K562 (cell line): Measurements from ENCODE around the gene RIIAD1. TPM values are rescaled to one million over a fixed set of nuclear protein-coding genes. Genes with fewer than 3 reads are reported as not detected.

ENCODE experiments used
- FOXP1 ChIP-seq: sonication (generic); formaldehyde crosslinking; IDR thresholded peaks from 2 replicates; pipeline ENCODE4 v1.8.0; 2022; ENCODE audit warnings: mild to moderate bottlenecking, missing genetic modification reagents
- KLF16 ChIP-seq: IDR thresholded peaks from 2 replicates; pipeline ENCODE4 v1.6.1; 2016; ENCODE audit warnings: antibody characterized with exemption
- MAZ ChIP-seq, 2 experiments: fragments of 450-650 bp in 1 of 2; sonication (generic) in 1 of 2; formaldehyde crosslinking; IDR thresholded peaks in 1 of 2; conservative IDR thresholded peaks in 1 of 2; 2 replicates each; pipeline versions ENCODE4 v1.4.0 to v1.5.0; 2020; ENCODE audit warnings: mild to moderate bottlenecking in 1 of 2, missing genetic modification reagents in 1 of 2
- NCOA1 ChIP-seq: fragments of 450-650 bp; IDR thresholded peaks from 2 replicates; pipeline ENCODE4 v1.6.1; 2016; ENCODE audit warnings: low read depth
- SFPQ ChIP-seq: fragments of 200-400 bp; formaldehyde crosslinking; IDR thresholded peaks from 2 replicates; pipeline ENCODE4 v1.6.1; 2017; ENCODE audit warnings: mild to moderate bottlenecking, low read depth, low read length, moderate library complexity
- ZBTB8A ChIP-seq: fragments of 450-650 bp; IDR thresholded peaks from 2 replicates; pipeline ENCODE4 v1.6.1; 2018; ENCODE audit warnings: mild to moderate bottlenecking, moderate library complexity; ENCODE audit not compliant: partially characterized antibody
- ZC3H11A ChIP-seq: IDR thresholded peaks from 2 replicates; pipeline ENCODE4 v1.6.1; 2012; ENCODE audit warnings: low read depth, low read length, improper control_type of control experiment
- ZNF12 ChIP-seq: sonication (generic); formaldehyde crosslinking; IDR thresholded peaks from 2 replicates; pipeline ENCODE4 v1.4.0; 2020; ENCODE audit warnings: mild to moderate bottlenecking, missing genetic modification reagents
- ZNF121 ChIP-seq: sonication (generic); formaldehyde crosslinking; conservative IDR thresholded peaks from 2 replicates; pipeline ENCODE4 v1.8.0; 2022; ENCODE audit warnings: missing genetic modification reagents
- ZNF140 ChIP-seq: fragments of 250-450 bp; sonication (Bioruptor Pico); IDR thresholded peaks from 2 replicates; pipeline ENCODE4 v1.8.0; 2021; ENCODE audit warnings: moderate library complexity, mild to moderate bottlenecking, inconsistent platforms
- ZNF764 ChIP-seq: fragments of 250-450 bp; sonication (Bioruptor Pico); IDR thresholded peaks from 2 replicates; pipeline ENCODE4 v1.4.0; 2020; ENCODE audit warnings: low read depth, mild to moderate bottlenecking, moderate library complexity
- polyA plus RNA-seq, 8 experiments: library from polyadenylated mRNA; depleted of rRNA in 4 of 8; stranded (reverse) in 5 of 8; unstranded in 3 of 8; fragments of >200 nt; fragmentation: Nextera tagmentation in 2 of 8; fragmentation: Illumina TruSeq in 1 of 8; extraction: Ambion mirVana in 2 of 8; extraction: Trizol in 1 of 8; gene quantifications; 2 replicates each; pipeline versions ENCODE4 v1.2.1 to v1.2.3, GENCODE V29; 2011 to 2014; ENCODE audit warnings: inconsistent platforms in 1 of 8, missing spikeins in 1 of 8
- total RNA-seq, 7 experiments: library from RNA; depleted of rRNA in 6 of 7; stranded (reverse); fragments of >200 nt in 6 of 7; fragmentation: Illumina TruSeq in 2 of 7; extraction: Trizol in 2 of 7; gene quantifications; 2 replicates each; pipeline versions ENCODE4 v1.2.1 to v1.2.3, GENCODE V29; 2011 to 2021; ENCODE audit warnings: low replicate concordance in 1 of 7
- TF ChIP-seq, protein P1 (sequence below): sonication (generic); formaldehyde crosslinking; IDR thresholded peaks from 2 replicates; pipeline ENCODE4 v1.8.0; 2023; ENCODE audit warnings: mild to moderate bottlenecking, missing genetic modification reagents

The RIIAD1 gene
- total and polyA plus RNA-seq, 9 of the 15 experiments (the other 6 are each of a cell fraction or from before 2014, with no cell fraction given) = not detected

DNA sequence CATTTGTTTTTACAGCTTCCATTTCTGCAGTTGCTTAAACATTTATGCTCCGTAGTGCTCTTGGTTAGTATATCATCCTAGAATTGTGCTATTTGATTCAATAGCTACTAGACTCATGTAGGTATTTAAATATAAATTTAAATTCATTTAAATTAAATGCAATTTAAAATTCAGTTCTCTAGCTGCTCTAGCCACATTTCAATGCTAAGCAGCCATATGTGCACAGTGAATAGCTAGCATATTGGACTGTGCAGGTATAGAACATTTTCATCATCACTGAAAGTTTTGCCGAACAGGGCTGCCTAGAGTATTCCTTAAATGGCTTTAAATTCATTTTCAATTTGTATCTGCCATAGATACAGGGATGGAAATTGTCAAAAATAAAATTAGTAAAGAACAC lies 37.2 kb upstream of the RIIAD1 start (continued):
- TF ChIP-seq, protein P1, sequence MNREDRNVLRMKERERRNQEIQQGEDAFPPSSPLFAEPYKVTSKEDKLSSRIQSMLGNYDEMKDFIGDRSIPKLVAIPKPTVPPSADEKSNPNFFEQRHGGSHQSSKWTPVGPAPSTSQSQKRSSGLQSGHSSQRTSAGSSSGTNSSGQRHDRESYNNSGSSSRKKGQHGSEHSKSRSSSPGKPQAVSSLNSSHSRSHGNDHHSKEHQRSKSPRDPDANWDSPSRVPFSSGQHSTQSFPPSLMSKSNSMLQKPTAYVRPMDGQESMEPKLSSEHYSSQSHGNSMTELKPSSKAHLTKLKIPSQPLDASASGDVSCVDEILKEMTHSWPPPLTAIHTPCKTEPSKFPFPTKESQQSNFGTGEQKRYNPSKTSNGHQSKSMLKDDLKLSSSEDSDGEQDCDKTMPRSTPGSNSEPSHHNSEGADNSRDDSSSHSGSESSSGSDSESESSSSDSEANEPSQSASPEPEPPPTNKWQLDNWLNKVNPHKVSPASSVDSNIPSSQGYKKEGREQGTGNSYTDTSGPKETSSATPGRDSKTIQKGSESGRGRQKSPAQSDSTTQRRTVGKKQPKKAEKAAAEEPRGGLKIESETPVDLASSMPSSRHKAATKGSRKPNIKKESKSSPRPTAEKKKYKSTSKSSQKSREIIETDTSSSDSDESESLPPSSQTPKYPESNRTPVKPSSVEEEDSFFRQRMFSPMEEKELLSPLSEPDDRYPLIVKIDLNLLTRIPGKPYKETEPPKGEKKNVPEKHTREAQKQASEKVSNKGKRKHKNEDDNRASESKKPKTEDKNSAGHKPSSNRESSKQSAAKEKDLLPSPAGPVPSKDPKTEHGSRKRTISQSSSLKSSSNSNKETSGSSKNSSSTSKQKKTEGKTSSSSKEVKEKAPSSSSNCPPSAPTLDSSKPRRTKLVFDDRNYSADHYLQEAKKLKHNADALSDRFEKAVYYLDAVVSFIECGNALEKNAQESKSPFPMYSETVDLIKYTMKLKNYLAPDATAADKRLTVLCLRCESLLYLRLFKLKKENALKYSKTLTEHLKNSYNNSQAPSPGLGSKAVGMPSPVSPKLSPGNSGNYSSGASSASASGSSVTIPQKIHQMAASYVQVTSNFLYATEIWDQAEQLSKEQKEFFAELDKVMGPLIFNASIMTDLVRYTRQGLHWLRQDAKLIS = no peak
- TF ChIP-seq MAZ (CRISPR knock-in tag; conservative IDR thresholded peaks at IDR 0.05 in 1 of 2, IDR thresholded peaks at IDR 0.05 in 1 of 2) (no peak), KLF16 (no peak), ZNF121 (CRISPR knock-in tag) (no peak), SFPQ (no peak), NCOA1 (no peak), ZNF140 (CRISPR knock-in tag) (no peak), ZNF12 (CRISPR knock-in tag) (no peak), ZNF764 (CRISPR knock-in tag) (no peak), ZC3H11A (no peak), FOXP1 (CRISPR knock-in tag) (no peak), ZBTB8A (no peak)
